GM12878 (cell line): ENCODE measurements around the gene CD164.

Experiments used
- CEBPZ ChIP-seq: fragments of 150-350 bp; IDR thresholded peaks from 2 replicates; pipeline ENCODE4 v1.6.1; 2016; ENCODE audit warnings: low read depth, low read length
- CTCF ChIP-seq, 3 experiments: IDR thresholded peaks in 2 of 3; conservative IDR thresholded peaks in 1 of 3; 2 replicates each; pipeline ENCODE4 v1.5.1; 2011; ENCODE audit warnings: low read depth in 3 of 3, low read length in 3 of 3, mild to moderate bottlenecking in 3 of 3, control low read depth in 2 of 3, moderate library complexity in 2 of 3, inconsistent platforms in 1 of 3, mixed read lengths in 1 of 3; ENCODE audit not compliant: control insufficient read depth in 2 of 3, insufficient read depth in 1 of 3; ENCODE audit errors: extremely low read depth in 1 of 3
- HDAC2 ChIP-seq: fragments of 200-600 bp; sonication (generic); IDR thresholded peaks from 2 replicates; pipeline ENCODE4 v1.6.1; 2017
- NR2C2 ChIP-seq: IDR thresholded peaks from 2 replicates; pipeline ENCODE4 v1.6.1; 2011; ENCODE audit warnings: borderline replicate concordance, low read depth; ENCODE audit not compliant: control insufficient read depth, insufficient read length
- POLR2A ChIP-seq: IDR thresholded peaks from 2 replicates; pipeline ENCODE4 v1.6.1; 2011; ENCODE audit warnings: low read depth, mild to moderate bottlenecking, low read length
- SRF ChIP-seq, 2 experiments: IDR thresholded peaks; 2 replicates each; pipeline ENCODE4 v1.6.1; 2011; ENCODE audit warnings: low read depth in 2 of 2, low read length in 2 of 2, mild to moderate bottlenecking in 1 of 2, moderate library complexity in 1 of 2

GRCh38 chr6:109373331-109373730 lies 8.9 kb downstream of the CD164 start:
- no peak for TF ChIP-seq HDAC2
- TF ChIP-seq POLR2A = no peak
- TF ChIP-seq CEBPZ = no peak
- no peak for TF ChIP-seq SRF (IDR thresholded peaks at IDR 0.05; ENCODE audit: low read depth in 2 of 2, low read length in 2 of 2)
- TF ChIP-seq CTCF (IDR thresholded peaks at IDR 0.05 in 2 of 3, conservative IDR thresholded peaks at IDR 0.05 in 1 of 3; ENCODE audit: control insufficient read depth in 2 of 3, extremely low read depth in 1 of 3, insufficient read depth in 1 of 3, low read depth in 3 of 3, low read length in 3 of 3) = no peak
- no peak for TF ChIP-seq NR2C2
